B cell (primary cell): ENCODE results near the gene C19orf53. TPM values are rescaled to one million over a fixed set of nuclear protein-coding genes. Genes with fewer than 3 reads are reported as not detected.

Experiments used
- ATAC-seq: fragments of 200-7000 bp; cut with Tn5 transposase; one replicate; pipeline ENCODE4 v1.10.0; 2021; ENCODE audit warnings: low read depth, mild to moderate bottlenecking, moderate number of reproducible peaks, moderate library complexity
- CTCF ChIA-PET: fragments of 350-600 bp; sonication (Branson Sonifier 250); formaldehyde crosslinking; loops from one replicate; lab custom pipeline; 2021; ENCODE audit warnings: antibody characterized with exemption, inconsistent platforms; lab: Charles Lee
- POLR2A ChIA-PET: fragments of 350-600 bp; sonication (Branson Sonifier 250); formaldehyde crosslinking; loops from one replicate; lab custom pipeline; 2021; ENCODE audit warnings: antibody characterized with exemption; lab: Charles Lee
- DNase-seq: peaks from one replicate; pipeline ENCODE4 v3.0.0; 2013
- H2AFZ ChIP-seq: 2 replicates; pipeline ENCODE4 v1.6.1; 2012; ENCODE audit warnings: mild to moderate bottlenecking, low read depth, low read length; ENCODE audit not compliant: insufficient read depth, poor library complexity, severe bottlenecking
- H3K27ac ChIP-seq, 2 donors: 1 replicate in 1 of 2; 2 replicates in 1 of 2; pipeline ENCODE4 v1.5.1; 2012 to 2013; ENCODE audit warnings: low read length in 2 of 2, mild to moderate bottlenecking in 2 of 2, moderate library complexity in 1 of 2
- H3K27me3 ChIP-seq, 4 experiments: fragments of 200-600 bp in 1 of 4; sonication (generic) in 1 of 4; replicated peaks in 1 of 4; 1 replicate in 2 of 4; 2 replicates in 2 of 4; pipeline versions ENCODE4 v1.6.1 to v1.7.0; 2013 to 2016; ENCODE audit warnings: low read length in 3 of 4, mild to moderate bottlenecking in 2 of 4, mixed read lengths in 1 of 4, moderate library complexity in 1 of 4; ENCODE audit not compliant: insufficient read depth in 4 of 4, control insufficient read depth in 3 of 4; ENCODE audit errors: control extremely low read depth in 1 of 4
- H3K36me3 ChIP-seq, 2 experiments: replicated peaks in 1 of 2; 1 replicate in 1 of 2; 2 replicates in 1 of 2; pipeline versions ENCODE4 v1.6.1 to v1.7.1; 2013; ENCODE audit warnings: low read length in 1 of 2; ENCODE audit not compliant: insufficient read depth in 2 of 2, control insufficient read depth in 1 of 2; ENCODE audit errors: control extremely low read depth in 1 of 2, extremely low read depth in 1 of 2
- H3K4me1 ChIP-seq, 2 donors: fragments of 200-600 bp in 1 of 2; sonication (generic) in 1 of 2; 1 replicate in 1 of 2; 2 replicates in 1 of 2; pipeline versions ENCODE4 v1.5.1 to v1.6.1; 2013 to 2017; ENCODE audit warnings: low read length in 2 of 2; ENCODE audit not compliant: control insufficient read depth in 2 of 2, insufficient read depth in 2 of 2
- H3K4me2 ChIP-seq: replicated peaks from 2 replicates; pipeline ENCODE3; 2012; ENCODE audit warnings: mild to moderate bottlenecking, low read depth, low read length; ENCODE audit not compliant: poor library complexity, severe bottlenecking
- H3K4me3 ChIP-seq, 5 experiments: fragments of 200-600 bp in 1 of 5; sonication (generic) in 1 of 5; 1 replicate in 3 of 5; 2 replicates in 2 of 5; pipeline versions ENCODE4 v1.5.1 to v1.7.0; 2011 to 2016; ENCODE audit warnings: low read length in 4 of 5, mild to moderate bottlenecking in 4 of 5, low read depth in 2 of 5, control low read depth in 1 of 5, moderate library complexity in 1 of 5; ENCODE audit not compliant: insufficient read depth in 1 of 5; ENCODE audit errors: control extremely low read depth in 1 of 5, extremely low read depth in 1 of 5
- H3K79me2 ChIP-seq: fragments of 200-600 bp; sonication (generic); one replicate; pipeline ENCODE4 v1.6.0; 2016; ENCODE audit warnings: low read length; ENCODE audit not compliant: control insufficient read depth, insufficient read depth
- H3K9ac ChIP-seq: fragments of 200-600 bp; sonication (generic); 2 replicates; pipeline ENCODE4 v1.6.1; 2017; ENCODE audit warnings: mild to moderate bottlenecking, low read length, moderate library complexity
- H3K9me3 ChIP-seq, 3 donors: one replicate each; pipeline versions ENCODE4 v1.6.1 to v1.7.1; 2013; ENCODE audit warnings: low read length in 2 of 3; ENCODE audit not compliant: control insufficient read depth in 2 of 3, insufficient read depth in 1 of 3; ENCODE audit errors: control extremely low read depth in 1 of 3
- H4K20me1 ChIP-seq: 2 replicates; pipeline ENCODE4 v1.6.0; 2012; ENCODE audit warnings: mild to moderate bottlenecking, low read length; ENCODE audit not compliant: insufficient read depth, control insufficient read depth, poor library complexity, severe bottlenecking
- H3K27ac Mint-ChIP-seq: one replicate; pipeline ENCODE4 v1.8.0; 2021; ENCODE audit warnings: mixed read lengths
- H3K27me3 Mint-ChIP-seq: one replicate; pipeline ENCODE4 v1.8.0; 2021; ENCODE audit warnings: mixed read lengths
- H3K4me1 Mint-ChIP-seq: one replicate; pipeline ENCODE4 v1.8.0; 2021; ENCODE audit warnings: mixed read lengths
- H3K4me3 Mint-ChIP-seq: one replicate; pipeline ENCODE4 v1.8.0; 2021; ENCODE audit warnings: mixed read lengths
- H3K9me3 Mint-ChIP-seq: one replicate; pipeline ENCODE4 v1.8.0; 2022; ENCODE audit warnings: mixed read lengths; ENCODE audit not compliant: insufficient read depth
- CTCF ChIP-seq: fragments of 200-600 bp; IDR thresholded peaks from one replicate; pipeline ENCODE4 v1.8.0; 2022; ENCODE audit warnings: antibody characterized with exemption, mild to moderate bottlenecking
- EZH2 ChIP-seq: IDR thresholded peaks from 2 replicates; pipeline ENCODE4 v1.6.1; 2012; ENCODE audit warnings: borderline replicate concordance, low read depth, mild to moderate bottlenecking, moderate library complexity, low read length; ENCODE audit not compliant: insufficient read depth, poor library complexity, severe bottlenecking
- WGBS: methylation state at CpG from one replicate; pipeline ENCODE4 v1.1.5; 2013; ENCODE audit warnings: missing lambda C conversion rate; ENCODE audit not compliant: insufficient coverage; 5-methylcytosine and 5-hydroxymethylcytosine counted together
- intact Hi-C: fragments of 100-400 bp; cut with micrococcal nuclease; formaldehyde crosslinking; loops from one replicate; pipeline ENCODE4 v1.10.0; 2022
- polyA plus RNA-seq: library from polyadenylated mRNA; depleted of rRNA; stranded (reverse); fragments of >200 nt; gene quantifications from 2 replicates; pipeline ENCODE4 v1.2.3, GENCODE V29; 2012
- total RNA-seq, 2 donors: library from RNA; stranded (reverse); fragments of 120-200 nt in 1 of 2; gene quantifications; 1 replicate in 1 of 2; 2 replicates in 1 of 2; pipeline versions ENCODE4 v1.2.3 to v1.2.4, GENCODE V29; 2013 to 2022

C19orf53 gene
- total and polyA plus RNA-seq, 2 donors (not counting 1 experiment from before 2014, with no cell fraction given): 62.5 to 110 TPM

- no peak overlapping the region for H3K4me2 ChIP-seq
- H3K9ac ChIP-seq: no peak overlapping the region
- DNase-seq: no peak
- no peak overlapping the region for H3K4me3 ChIP-seq
- Mint-ChIP-seq H3K4me3 (no peak overlapping the region), H3K9me3 (no peaks in the 10 kb centered on the region), H3K27me3 (peaks cover 4% of the 10 kb centered on the region), H3K27ac (no peak overlapping the region), H3K4me1 (peaks cover 16% of the 10 kb centered on the region)
- H4K20me1 ChIP-seq: no peaks in the 10 kb centered on the region
- WGBS: 100% methylated on average over 2 of the region's 5 CpGs
- TF ChIP-seq EZH2 (no peak), CTCF (no peak)
- H3K27ac ChIP-seq: no peak overlapping the region
- no peaks in the 10 kb centered on the region for H3K36me3 ChIP-seq
- POLR2A ChIA-PET: interaction anchor here (0.5 to 0.6 kb wide), 2 partner anchors 62 to 748 kb away, joined by 5 to 8 read pairs; no protein-coding TSS in a partner anchor
- ATAC-seq: no peak
- intact Hi-C loops: no loop called here
- H2AFZ ChIP-seq: no peak overlapping the region
- no peaks in the 10 kb centered on the region for H3K27me3 ChIP-seq
- no peaks in the 10 kb centered on the region for H3K79me2 ChIP-seq
- no peaks in the 10 kb centered on the region for H3K9me3 ChIP-seq
- CTCF ChIA-PET: interaction anchor here (2.2 kb wide), 1 partner anchor 128 kb away, joined by 5 read pairs; no protein-coding TSS in a partner anchor
- H3K4me1 ChIP-seq: peaks cover 0 to 12% of the 10 kb centered on the region in 2 donors
Measured at GRCh38 chr19:13726323-13726722, 47.9 kb upstream of the C19orf53 start.

GRCh38 chr19:13727798-13728197 lies 46.5 kb upstream of the C19orf53 start:
- H3K4me1 ChIP-seq: peaks cover 6 to 22% of the 10 kb centered on the region in 2 donors
- H4K20me1 ChIP-seq: no peaks in the 10 kb centered on the region
- ChIA-PET POLR2A (interaction anchor here (0.6 kb wide), 1 partner anchor 1630 kb away, joined by 8 read pairs; no protein-coding TSS in a partner anchor), CTCF (no interaction called here)
- DNase-seq (no peak), ATAC-seq (no peak)
- no peak overlapping the region for H3K27ac Mint-ChIP-seq
- H3K36me3 ChIP-seq: no peaks in the 10 kb centered on the region
- intact Hi-C loops: no loop called here
- H3K4me2 ChIP-seq: no peak overlapping the region
- TF ChIP-seq EZH2 (no peak), CTCF (no peak)
- peaks cover 4% of the 10 kb centered on the region for H3K27me3 Mint-ChIP-seq
- no peak overlapping the region for H3K4me3 Mint-ChIP-seq
- no peak overlapping the region for H3K4me3 ChIP-seq
- H3K27me3 ChIP-seq: no peaks in the 10 kb centered on the region
- no peak overlapping the region for H3K27ac ChIP-seq
- H3K4me1 Mint-ChIP-seq: peaks cover 19% of the 10 kb centered on the region
- no peaks in the 10 kb centered on the region for H3K9me3 ChIP-seq
- H3K9me3 Mint-ChIP-seq: no peaks in the 10 kb centered on the region
- H3K79me2 ChIP-seq: peaks cover 3% of the 10 kb centered on the region
- H2AFZ ChIP-seq: no peak overlapping the region
- H3K9ac ChIP-seq: no peak overlapping the region
- WGBS: 89% methylated on average over 6 of the region's 8 CpGs
